GM12878 (cell line): Measurements from ENCODE around the gene FYB1. TPM values are rescaled to one million over a fixed set of nuclear protein-coding genes. Genes with fewer than 3 reads are reported as not detected.

Experiments used
- CBFB ChIP-seq: IDR thresholded peaks from 2 replicates; pipeline ENCODE4 v1.6.1; 2016; ENCODE audit warnings: antibody characterized with exemption, low read depth
- CHD2 ChIP-seq: IDR thresholded peaks from 2 replicates; pipeline ENCODE4 v1.6.1; 2011; ENCODE audit warnings: low read depth, low read length, improper control_type of control experiment, borderline replicate concordance
- MXI1 ChIP-seq: fragments of 150-350 bp; IDR thresholded peaks from 2 replicates; pipeline ENCODE4 v1.6.1; 2011; ENCODE audit warnings: low read depth, mild to moderate bottlenecking, inconsistent platforms, low read length, improper control_type of control experiment
- RCOR1 ChIP-seq: conservative IDR thresholded peaks from 2 replicates; pipeline ENCODE4 v1.6.1; 2012; ENCODE audit warnings: low read depth, low read length, improper control_type of control experiment
- SREBF1 ChIP-seq: IDR thresholded peaks from 2 replicates; pipeline ENCODE4 v1.6.1; 2012; ENCODE audit warnings: mild to moderate bottlenecking, low read length
- polyA plus RNA-seq, 11 experiments: library from polyadenylated mRNA; depleted of rRNA in 4 of 11; unstranded in 6 of 11; stranded (reverse) in 5 of 11; fragments of >200 nt; fragmentation: Nextera tagmentation in 4 of 11; fragmentation: Illumina TruSeq in 1 of 11; extraction: Ambion mirVana in 4 of 11; extraction: Trizol in 1 of 11; gene quantifications; 1 replicate in 1 of 11; 2 replicates in 10 of 11; pipeline versions ENCODE4 v1.2.1 to v1.2.3, GENCODE V29; 2011 to 2016; ENCODE audit warnings: inconsistent platforms in 2 of 11, missing spikeins in 2 of 11, low read depth in 1 of 11
- total RNA-seq, 4 experiments: library from RNA; depleted of rRNA in 3 of 4; stranded (reverse); fragments of >200 nt in 3 of 4; fragmentation: Illumina TruSeq in 1 of 4; extraction: Trizol in 1 of 4; gene quantifications; 2 replicates each; pipeline versions ENCODE4 v1.2.1 to v1.2.3, GENCODE V29; 2013 to 2021
- TF ChIP-seq, protein P1 (sequence below): IDR thresholded peaks from 2 replicates; pipeline ENCODE4 v1.6.1; 2012; ENCODE audit warnings: improper control_type of control experiment, low read depth, low read length; ENCODE audit not compliant: insufficient replicate concordance
- TF ChIP-seq, protein P2 (sequence below): fragments of 450-650 bp; IDR thresholded peaks from 2 replicates; pipeline ENCODE4 v1.6.1; 2017; ENCODE audit warnings: mild to moderate bottlenecking, low read depth, inconsistent platforms; ENCODE audit not compliant: poor library complexity, severe bottlenecking

Gene FYB1
- total and polyA plus RNA-seq, 10 of the 15 experiments (the other 5 are each of a cell fraction or from before 2014, with no cell fraction given), result 0.06 to 4.3 (median 0.25) TPM; not detected in 2

DNA sequence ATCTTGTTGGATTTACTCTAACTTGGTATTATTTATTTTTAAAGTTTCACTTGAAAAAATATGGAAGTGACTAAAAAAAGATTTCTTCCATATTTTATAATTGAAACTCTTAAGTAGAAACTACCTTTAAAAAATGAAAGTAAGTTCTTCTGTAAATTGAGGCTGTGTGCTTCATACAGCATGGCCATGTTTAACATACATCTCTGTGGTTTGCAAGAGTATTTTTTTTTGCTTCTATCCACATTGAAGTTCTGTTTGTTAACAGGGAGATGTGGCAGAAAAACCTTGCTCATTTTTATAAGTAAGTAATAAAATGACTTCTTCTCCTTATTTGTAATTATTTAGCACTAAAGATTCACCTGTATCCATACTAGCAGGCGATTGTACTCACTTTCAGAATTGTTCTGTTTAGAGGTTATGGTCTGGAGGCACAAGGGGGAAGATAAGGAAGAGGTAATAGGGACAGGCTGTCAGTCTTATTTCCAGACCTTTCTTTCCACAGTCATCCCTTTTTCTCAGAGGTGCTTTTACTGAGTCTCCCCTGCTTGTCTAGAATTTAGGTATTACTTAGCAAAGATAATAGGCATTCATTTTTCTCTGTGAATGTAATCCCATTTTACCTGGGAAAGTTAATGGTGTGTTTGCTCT is 16.0 kb downstream of the FYB1 start (continued):
- TF ChIP-seq, protein P1, sequence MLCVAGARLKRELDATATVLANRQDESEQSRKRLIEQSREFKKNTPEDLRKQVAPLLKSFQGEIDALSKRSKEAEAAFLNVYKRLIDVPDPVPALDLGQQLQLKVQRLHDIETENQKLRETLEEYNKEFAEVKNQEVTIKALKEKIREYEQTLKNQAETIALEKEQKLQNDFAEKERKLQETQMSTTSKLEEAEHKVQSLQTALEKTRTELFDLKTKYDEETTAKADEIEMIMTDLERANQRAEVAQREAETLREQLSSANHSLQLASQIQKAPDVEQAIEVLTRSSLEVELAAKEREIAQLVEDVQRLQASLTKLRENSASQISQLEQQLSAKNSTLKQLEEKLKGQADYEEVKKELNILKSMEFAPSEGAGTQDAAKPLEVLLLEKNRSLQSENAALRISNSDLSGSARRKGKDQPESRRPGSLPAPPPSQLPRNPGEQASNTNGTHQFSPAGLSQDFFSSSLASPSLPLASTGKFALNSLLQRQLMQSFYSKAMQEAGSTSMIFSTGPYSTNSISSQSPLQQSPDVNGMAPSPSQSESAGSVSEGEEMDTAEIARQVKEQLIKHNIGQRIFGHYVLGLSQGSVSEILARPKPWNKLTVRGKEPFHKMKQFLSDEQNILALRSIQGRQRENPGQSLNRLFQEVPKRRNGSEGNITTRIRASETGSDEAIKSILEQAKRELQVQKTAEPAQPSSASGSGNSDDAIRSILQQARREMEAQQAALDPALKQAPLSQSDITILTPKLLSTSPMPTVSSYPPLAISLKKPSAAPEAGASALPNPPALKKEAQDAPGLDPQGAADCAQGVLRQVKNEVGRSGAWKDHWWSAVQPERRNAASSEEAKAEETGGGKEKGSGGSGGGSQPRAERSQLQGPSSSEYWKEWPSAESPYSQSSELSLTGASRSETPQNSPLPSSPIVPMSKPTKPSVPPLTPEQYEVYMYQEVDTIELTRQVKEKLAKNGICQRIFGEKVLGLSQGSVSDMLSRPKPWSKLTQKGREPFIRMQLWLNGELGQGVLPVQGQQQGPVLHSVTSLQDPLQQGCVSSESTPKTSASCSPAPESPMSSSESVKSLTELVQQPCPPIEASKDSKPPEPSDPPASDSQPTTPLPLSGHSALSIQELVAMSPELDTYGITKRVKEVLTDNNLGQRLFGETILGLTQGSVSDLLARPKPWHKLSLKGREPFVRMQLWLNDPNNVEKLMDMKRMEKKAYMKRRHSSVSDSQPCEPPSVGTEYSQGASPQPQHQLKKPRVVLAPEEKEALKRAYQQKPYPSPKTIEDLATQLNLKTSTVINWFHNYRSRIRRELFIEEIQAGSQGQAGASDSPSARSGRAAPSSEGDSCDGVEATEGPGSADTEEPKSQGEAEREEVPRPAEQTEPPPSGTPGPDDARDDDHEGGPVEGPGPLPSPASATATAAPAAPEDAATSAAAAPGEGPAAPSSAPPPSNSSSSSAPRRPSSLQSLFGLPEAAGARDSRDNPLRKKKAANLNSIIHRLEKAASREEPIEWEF, result no peak
- no peak for TF ChIP-seq SREBF1
- TF ChIP-seq, protein P2, sequence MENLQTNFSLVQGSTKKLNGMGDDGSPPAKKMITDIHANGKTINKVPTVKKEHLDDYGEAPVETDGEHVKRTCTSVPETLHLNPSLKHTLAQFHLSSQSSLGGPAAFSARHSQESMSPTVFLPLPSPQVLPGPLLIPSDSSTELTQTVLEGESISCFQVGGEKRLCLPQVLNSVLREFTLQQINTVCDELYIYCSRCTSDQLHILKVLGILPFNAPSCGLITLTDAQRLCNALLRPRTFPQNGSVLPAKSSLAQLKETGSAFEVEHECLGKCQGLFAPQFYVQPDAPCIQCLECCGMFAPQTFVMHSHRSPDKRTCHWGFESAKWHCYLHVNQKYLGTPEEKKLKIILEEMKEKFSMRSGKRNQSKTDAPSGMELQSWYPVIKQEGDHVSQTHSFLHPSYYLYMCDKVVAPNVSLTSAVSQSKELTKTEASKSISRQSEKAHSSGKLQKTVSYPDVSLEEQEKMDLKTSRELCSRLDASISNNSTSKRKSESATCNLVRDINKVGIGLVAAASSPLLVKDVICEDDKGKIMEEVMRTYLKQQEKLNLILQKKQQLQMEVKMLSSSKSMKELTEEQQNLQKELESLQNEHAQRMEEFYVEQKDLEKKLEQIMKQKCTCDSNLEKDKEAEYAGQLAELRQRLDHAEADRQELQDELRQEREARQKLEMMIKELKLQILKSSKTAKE, result no peak
- no peak for TF ChIP-seq RCOR1
- TF ChIP-seq CHD2, result no peak
- TF ChIP-seq MXI1, result no peak
- no peak for TF ChIP-seq CBFB
